ENCODE data around the gene NAALADL2.

The NAALADL2 gene

GRCh38 chr3:175434561-175434960 is 575.4 kb downstream of the NAALADL2 start:
- H3K4me1 ChIP-seq (ENCODE audit: low read depth, poor library complexity, severe bottlenecking) = peaks cover under 1% of the 10 kb centered on the region
- no peak overlapping the region for H2AFZ ChIP-seq (ENCODE audit: low read depth)
- H3K79me2 ChIP-seq (ENCODE audit: insufficient read depth, low read depth) = no peaks in the 10 kb centered on the region
- H4K20me1 ChIP-seq (ENCODE audit: insufficient read depth) = no peaks in the 10 kb centered on the region
- H3K27me3 ChIP-seq (ENCODE audit: insufficient read depth, low read depth) = no peaks in the 10 kb centered on the region
- no peak overlapping the region for H3K27ac ChIP-seq
- H3K4me3 ChIP-seq (IDR thresholded peaks at IDR 0.05; ENCODE audit: insufficient read depth, low read depth, low read length) = no peak overlapping the region
- H3K4me2 ChIP-seq = no peak overlapping the region
- no peaks in the 10 kb centered on the region for H3K36me3 ChIP-seq (ENCODE audit: insufficient read depth)
- no peak overlapping the region for H3K9ac ChIP-seq
- TF ChIP-seq CTCF (conservative IDR thresholded peaks at IDR 0.05; ENCODE audit: low read depth, low read length) = no peak

GRCh38 chr3:175443682-175444081 is 584.5 kb downstream of the NAALADL2 start:
- Histone ChIP-seq H2AFZ (ENCODE audit: low read depth) (0 out of 2 replicates have a peak overlapping the region, but pooled peaks have one; percentile 2), H3K27ac (no peak overlapping the region)

GRCh38 chr3:175445741-175446140 is 586.6 kb downstream of the NAALADL2 start:
- Histone ChIP-seq H3K4me1 (ENCODE audit: low read depth, poor library complexity, severe bottlenecking) (peaks cover 6% of the 10 kb centered on the region), H2AFZ (ENCODE audit: low read depth) (no peak overlapping the region), H3K79me2 (ENCODE audit: insufficient read depth, low read depth) (no peaks in the 10 kb centered on the region), H3K27ac (no peak overlapping the region), H3K36me3 (ENCODE audit: insufficient read depth) (no peaks in the 10 kb centered on the region), H4K20me1 (ENCODE audit: insufficient read depth) (no peaks in the 10 kb centered on the region), H3K27me3 (ENCODE audit: insufficient read depth, low read depth) (no peaks in the 10 kb centered on the region), H3K4me3 (IDR thresholded peaks at IDR 0.05; ENCODE audit: insufficient read depth, low read depth, low read length) (no peak overlapping the region), H3K4me2 (no peak overlapping the region), H3K9ac (no peak overlapping the region)
- no peak for TF ChIP-seq CTCF (conservative IDR thresholded peaks at IDR 0.05; ENCODE audit: low read depth, low read length)

More at GRCh38 chr3:175443682-175444081, 584.5 kb downstream of the NAALADL2 start:
- no peaks in the 10 kb centered on the region for H3K36me3 ChIP-seq (ENCODE audit: insufficient read depth)
- TF ChIP-seq CTCF (conservative IDR thresholded peaks at IDR 0.05; ENCODE audit: low read depth, low read length) = no peak
- H4K20me1 ChIP-seq (ENCODE audit: insufficient read depth) = no peaks in the 10 kb centered on the region
- H3K4me2 ChIP-seq = no peak overlapping the region
- H3K27me3 ChIP-seq (ENCODE audit: insufficient read depth, low read depth) = no peaks in the 10 kb centered on the region
- H3K79me2 ChIP-seq (ENCODE audit: insufficient read depth, low read depth) = no peaks in the 10 kb centered on the region
- peaks cover 6% of the 10 kb centered on the region for H3K4me1 ChIP-seq (ENCODE audit: low read depth, poor library complexity, severe bottlenecking)
- no peak overlapping the region for H3K9ac ChIP-seq
- H3K4me3 ChIP-seq (IDR thresholded peaks at IDR 0.05; ENCODE audit: insufficient read depth, low read depth, low read length) = no peak overlapping the region

GRCh38 chr3:175447521-175447920 is 588.4 kb downstream of the NAALADL2 start:
- H3K9ac ChIP-seq = no peak overlapping the region
- no peaks in the 10 kb centered on the region for H3K36me3 ChIP-seq (ENCODE audit: insufficient read depth)
- no peaks in the 10 kb centered on the region for H4K20me1 ChIP-seq (ENCODE audit: insufficient read depth)
- H2AFZ ChIP-seq (ENCODE audit: low read depth) = no peak overlapping the region
- H3K4me2 ChIP-seq = no peak overlapping the region
- no peak overlapping the region for H3K4me3 ChIP-seq (IDR thresholded peaks at IDR 0.05; ENCODE audit: insufficient read depth, low read depth, low read length)
- H3K27ac ChIP-seq = no peak overlapping the region
- TF ChIP-seq CTCF (conservative IDR thresholded peaks at IDR 0.05; ENCODE audit: low read depth, low read length) = no peak
- no peaks in the 10 kb centered on the region for H3K27me3 ChIP-seq (ENCODE audit: insufficient read depth, low read depth)
- peaks cover 6% of the 10 kb centered on the region for H3K4me1 ChIP-seq (ENCODE audit: low read depth, poor library complexity, severe bottlenecking)
- H3K79me2 ChIP-seq (ENCODE audit: insufficient read depth, low read depth) = no peaks in the 10 kb centered on the region
